ENCODE measurements around the gene WNT4.

GRCh38 chr1:22163137-22163536 lies 20.2 kb upstream of the WNT4 start:
- TF ChIP-seq POLR2A (IDR thresholded peaks at IDR 0.05; ENCODE audit: borderline replicate concordance, extremely low read depth, insufficient read depth, insufficient read length): no peak
- no peak for TF ChIP-seq EZH2 (IDR thresholded peaks at IDR 0.05)
- TF ChIP-seq REST (IDR thresholded peaks at IDR 0.05; ENCODE audit: low read depth): no peak
- TF ChIP-seq CTCF (IDR thresholded peaks at IDR 0.05 in 2 of 3, conservative IDR thresholded peaks at IDR 0.05 in 1 of 3; ENCODE audit: borderline replicate concordance in 1 of 3, insufficient read depth in 1 of 3, low read depth in 2 of 3, low read length in 2 of 3): no peak
- no peak for TF ChIP-seq TCF7L2 (IDR thresholded peaks at IDR 0.05; ENCODE audit: borderline replicate concordance, extremely low read depth, insufficient read depth, insufficient read length)
- no peak for TF ChIP-seq SIN3A (IDR thresholded peaks at IDR 0.05; ENCODE audit: low read depth)
- TF ChIP-seq MAX (IDR thresholded peaks at IDR 0.05): no peak
- no peak for TF ChIP-seq POLR2AphosphoS5 (IDR thresholded peaks at IDR 0.05; ENCODE audit: low read depth, low read length)
- no peak for TF ChIP-seq SP1 (IDR thresholded peaks at IDR 0.05; ENCODE audit: low read depth)
- no peak for TF ChIP-seq CBX3 (IDR thresholded peaks at IDR 0.05; ENCODE audit: low read depth)
- no peak for TF ChIP-seq ZBTB33 (IDR thresholded peaks at IDR 0.05; ENCODE audit: extremely low read depth, insufficient replicate concordance, low read length)

All from HCT116 (cell line).